IPS-18a (cell line): Measurements from ENCODE around the gene CEP170B.

Experiments used
- H3K27ac ChIP-seq: one replicate; pipeline ENCODE4 v1.5.1; 2013; ENCODE audit warnings: low read length
- H3K27me3 ChIP-seq: one replicate; pipeline ENCODE4 v1.6.1; 2013; ENCODE audit warnings: mild to moderate bottlenecking, low read length; ENCODE audit not compliant: control insufficient read depth, insufficient read depth
- H3K36me3 ChIP-seq: one replicate; pipeline ENCODE4 v1.6.1; 2013; ENCODE audit warnings: low read depth, low read length; ENCODE audit not compliant: control insufficient read depth
- H3K4me1 ChIP-seq: one replicate; pipeline ENCODE4 v1.6.1; 2013; ENCODE audit warnings: low read depth, low read length; ENCODE audit not compliant: control insufficient read depth
- H3K4me3 ChIP-seq: one replicate; pipeline ENCODE4 v1.5.1; 2013; ENCODE audit warnings: low read length
- H3K9ac ChIP-seq: one replicate; pipeline ENCODE4 v1.6.1; 2013; ENCODE audit warnings: mild to moderate bottlenecking, low read length, moderate library complexity
- H3K9me3 ChIP-seq: one replicate; pipeline ENCODE4 v1.6.1; 2013; ENCODE audit warnings: low read depth, low read length; ENCODE audit not compliant: control insufficient read depth

The CEP170B gene

DNA sequence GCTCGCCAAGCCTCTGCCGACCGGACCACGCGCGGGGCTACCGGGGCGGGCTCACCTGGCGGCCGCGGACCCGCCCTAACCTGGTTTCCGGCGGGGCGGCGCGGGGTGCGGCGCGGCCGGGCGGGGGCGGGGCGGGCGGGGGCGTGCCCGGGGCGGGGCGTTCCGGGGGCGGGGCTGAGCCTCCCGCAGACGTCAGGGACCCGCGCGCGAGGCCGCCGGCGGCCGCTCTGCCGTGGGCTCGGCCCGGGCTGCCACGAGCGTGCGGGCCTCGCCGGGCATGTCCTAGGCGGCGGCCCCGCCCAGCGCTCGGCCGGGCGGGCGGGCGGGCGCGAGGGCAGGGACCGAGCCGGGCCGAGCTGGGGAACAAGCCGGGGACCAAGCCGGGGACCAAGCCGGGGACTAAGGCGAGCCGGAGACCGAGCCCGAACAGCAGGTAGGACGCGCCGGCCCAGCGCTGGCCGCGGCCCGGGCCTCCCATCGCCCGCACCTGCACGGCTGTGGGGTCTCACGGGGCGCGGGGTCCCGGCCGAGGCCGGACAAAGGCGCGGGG is at the start of gene CEP170B:
TSS of gene CEP170B (plus strand) at position 188 of the 550 bp plus-strand sequence. CDS start 3,183 bp downstream, outside the sequence.
- peaks cover 28% of the 10 kb centered on the region for H3K27me3 ChIP-seq
- H3K36me3 ChIP-seq: peaks cover 5% of the 10 kb centered on the region
- H3K4me1 ChIP-seq: no peaks in the 10 kb centered on the region
- H3K4me3 ChIP-seq: peak within 1 kb of the TSS; percentile 77
- H3K27ac ChIP-seq: no peak within 1 kb of the TSS
- peak within 1 kb of the TSS; percentile 79 for H3K9ac ChIP-seq
- no peaks in the 10 kb centered on the region for H3K9me3 ChIP-seq

DNA sequence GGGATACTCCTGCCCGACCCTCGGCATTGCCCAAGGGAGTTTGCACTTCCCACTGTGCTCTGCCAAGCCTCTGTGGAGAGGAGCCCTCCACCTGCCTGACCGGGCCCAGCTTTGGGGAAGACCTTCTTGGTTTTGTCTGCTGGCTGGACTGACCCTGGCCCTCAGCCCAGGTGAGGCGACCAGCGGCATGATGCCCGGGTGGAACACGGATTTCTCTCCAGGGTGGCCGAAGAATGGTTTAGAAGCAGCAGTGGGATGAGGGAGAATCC is 48.5 kb upstream of the CEP170B start:
- Histone ChIP-seq H3K4me3 (peak overlapping the region; percentile 93), H3K36me3 (no peaks in the 10 kb centered on the region), H3K9ac (peak overlapping the region; percentile 87), H3K4me1 (peaks cover 3% of the 10 kb centered on the region), H3K9me3 (no peaks in the 10 kb centered on the region), H3K27ac (peak overlapping the region; percentile 31), H3K27me3 (peaks cover 9% of the 10 kb centered on the region)

DNA sequence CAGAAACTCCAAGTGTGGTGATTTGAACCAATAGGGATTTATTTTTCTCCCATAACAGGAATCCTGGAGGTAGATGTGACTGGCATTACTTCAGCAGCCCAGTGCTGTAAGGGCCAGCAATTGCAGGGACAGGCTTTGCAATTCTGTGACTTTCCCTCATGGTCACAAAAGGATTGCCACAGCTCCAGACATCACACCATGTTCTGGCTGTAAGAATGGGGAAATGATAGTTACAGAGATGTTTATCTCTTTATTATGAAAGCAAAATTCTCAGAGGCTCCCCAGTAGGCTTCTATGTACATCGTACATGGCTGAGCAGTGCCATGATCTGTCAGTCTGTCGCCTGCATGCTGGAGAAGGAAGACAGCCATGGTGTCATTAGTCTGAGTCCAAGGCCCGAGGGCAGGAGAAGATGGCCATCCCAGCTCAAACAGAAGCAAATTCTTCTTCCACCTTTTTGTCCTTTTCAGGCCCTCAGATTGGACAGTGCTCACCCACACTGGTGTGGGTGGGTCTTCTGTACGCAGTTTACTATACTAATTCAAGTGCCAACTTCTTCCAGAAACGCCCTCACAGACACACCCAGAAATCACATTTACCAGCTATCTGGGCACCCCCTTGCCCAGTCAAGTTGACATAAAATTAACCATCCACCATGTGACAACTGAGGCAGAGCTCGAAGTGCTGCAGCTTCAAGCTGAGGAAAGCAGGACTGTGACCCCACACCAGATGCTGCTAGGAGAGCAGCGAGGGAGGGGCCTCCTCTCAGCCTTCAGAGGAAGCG is 46.9 kb upstream of the CEP170B start:
- Histone ChIP-seq H3K36me3 (no peaks in the 10 kb centered on the region), H3K4me3 (no peak overlapping the region), H3K9me3 (no peaks in the 10 kb centered on the region), H3K27ac (no peak overlapping the region), H3K4me1 (peaks cover 3% of the 10 kb centered on the region), H3K9ac (no peak overlapping the region), H3K27me3 (peaks cover 9% of the 10 kb centered on the region)

DNA sequence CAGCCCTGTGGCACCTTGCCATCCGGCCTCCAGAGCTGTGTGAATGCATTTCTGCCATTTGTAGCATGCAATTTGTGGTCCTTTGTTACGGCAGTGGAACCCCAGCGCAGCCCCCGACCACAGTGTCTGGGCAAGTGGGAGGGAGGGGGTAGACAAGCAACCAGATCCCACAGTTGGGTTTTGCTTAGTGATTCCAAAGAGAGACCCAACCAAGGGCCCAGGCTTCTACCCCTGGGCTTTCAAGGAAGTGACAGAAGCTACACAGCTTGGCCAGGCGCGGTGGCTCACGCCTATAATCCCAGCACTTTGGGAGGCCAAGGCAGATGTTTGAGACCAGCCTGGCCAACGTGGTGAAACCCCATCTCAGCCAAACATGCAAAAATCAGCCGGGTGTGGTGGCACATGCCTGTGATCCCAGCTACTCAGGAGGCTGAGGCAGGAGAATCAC is 46.3 kb upstream of the CEP170B start:
- Histone ChIP-seq H3K4me1 (peaks cover 3% of the 10 kb centered on the region), H3K4me3 (no peak overlapping the region), H3K9me3 (no peaks in the 10 kb centered on the region), H3K9ac (no peak overlapping the region), H3K27ac (no peak overlapping the region), H3K27me3 (peaks cover 9% of the 10 kb centered on the region), H3K36me3 (no peaks in the 10 kb centered on the region)

DNA sequence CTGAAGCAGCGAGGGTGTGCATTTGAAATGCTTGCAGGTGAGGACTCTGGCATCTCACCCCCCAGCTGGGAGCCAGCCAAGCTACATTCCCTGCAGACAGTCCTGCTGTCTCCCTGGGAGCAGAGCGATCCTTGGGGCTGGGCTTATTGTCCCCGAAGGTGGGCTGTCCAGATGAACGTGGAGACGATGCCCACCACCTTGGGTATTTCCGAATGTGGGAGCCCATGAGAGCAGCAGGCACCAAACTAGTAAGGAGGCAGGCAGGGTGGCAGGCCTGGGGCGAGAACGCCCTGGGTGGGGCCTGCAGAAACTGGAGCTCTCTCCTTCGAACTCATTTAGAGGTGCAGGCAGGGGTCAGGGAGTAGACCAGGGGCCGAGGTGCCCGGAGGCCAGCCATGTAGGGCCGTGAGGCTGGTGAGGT is 45.7 kb upstream of the CEP170B start:
- no peaks in the 10 kb centered on the region for H3K36me3 ChIP-seq
- peaks cover 13% of the 10 kb centered on the region for H3K27me3 ChIP-seq
- H3K27ac ChIP-seq: no peak overlapping the region
- no peaks in the 10 kb centered on the region for H3K9me3 ChIP-seq
- H3K9ac ChIP-seq: no peak overlapping the region
- H3K4me3 ChIP-seq: no peak overlapping the region
- H3K4me1 ChIP-seq: peaks cover 3% of the 10 kb centered on the region

DNA sequence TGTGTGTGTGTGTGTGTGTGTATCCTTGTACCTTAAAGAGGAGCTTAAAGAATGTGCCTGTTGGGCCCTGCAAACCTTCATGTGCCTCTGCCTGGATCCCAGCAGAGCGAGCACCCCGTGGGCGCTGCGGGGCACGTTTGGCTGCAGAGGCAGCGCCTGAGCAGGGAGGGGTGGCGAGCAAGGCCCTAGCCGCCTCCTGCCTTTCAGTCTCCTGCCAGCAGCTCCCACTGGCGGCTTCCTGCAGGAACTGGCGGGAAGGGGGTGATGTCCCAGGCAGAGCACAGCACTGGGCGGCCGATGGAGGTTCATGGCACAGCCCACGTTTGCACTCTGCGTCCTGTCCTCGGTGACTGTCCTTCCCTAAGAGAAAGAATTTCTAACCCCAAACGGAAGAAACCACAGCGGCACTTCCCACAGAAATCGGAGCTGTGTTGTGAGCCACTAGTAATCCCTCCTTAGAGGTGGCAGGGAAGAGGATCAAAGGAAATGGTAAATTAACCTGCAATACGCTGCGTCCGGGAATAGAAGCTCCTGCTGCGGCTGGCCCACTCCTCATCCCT is 44.3 kb upstream of the CEP170B start:
- no peaks in the 10 kb centered on the region for H3K9me3 ChIP-seq
- H3K27ac ChIP-seq: no peak overlapping the region
- H3K9ac ChIP-seq: no peak overlapping the region
- H3K36me3 ChIP-seq: no peaks in the 10 kb centered on the region
- no peak overlapping the region for H3K4me3 ChIP-seq
- peaks cover 3% of the 10 kb centered on the region for H3K4me1 ChIP-seq
- H3K27me3 ChIP-seq: peaks cover 27% of the 10 kb centered on the region

DNA sequence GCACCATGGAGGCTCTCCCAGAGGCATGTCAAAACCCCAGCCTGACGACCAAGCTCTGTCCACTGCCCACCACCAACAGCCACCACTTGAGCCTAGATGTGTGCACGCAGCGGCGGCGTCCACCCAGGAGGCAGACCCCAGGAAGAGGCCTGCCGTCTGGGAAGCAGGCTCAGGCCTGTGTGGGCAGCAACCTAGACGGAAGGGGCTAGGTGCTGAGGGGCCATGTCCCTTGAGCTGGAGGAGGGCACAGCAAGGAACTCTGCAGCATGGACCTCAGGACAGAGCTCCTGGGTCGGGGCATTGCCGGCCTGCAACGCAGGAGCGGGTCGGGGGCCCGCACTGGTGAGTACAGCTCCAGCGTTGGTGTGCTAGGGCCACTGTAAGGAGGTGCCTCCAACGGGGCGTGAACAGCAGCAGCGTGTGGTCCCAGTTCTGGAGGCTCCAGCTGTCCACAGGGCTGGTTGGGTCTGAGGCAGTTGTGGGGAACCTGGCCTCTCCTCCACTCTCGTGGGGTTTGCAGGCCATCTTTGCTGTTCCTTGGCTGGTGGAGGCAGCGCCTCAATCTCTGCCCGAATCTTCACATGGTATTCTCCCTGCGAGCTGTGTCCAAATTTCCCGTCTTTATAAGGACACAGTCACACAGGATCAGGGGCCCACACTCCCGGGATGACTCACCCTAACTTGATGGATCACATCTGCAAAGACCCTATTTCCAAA is 43.7 kb upstream of the CEP170B start:
- no peak overlapping the region for H3K27ac ChIP-seq
- H3K9me3 ChIP-seq: no peaks in the 10 kb centered on the region
- H3K27me3 ChIP-seq: peaks cover 27% of the 10 kb centered on the region
- H3K4me3 ChIP-seq: no peak overlapping the region
- no peak overlapping the region for H3K9ac ChIP-seq
- peaks cover 3% of the 10 kb centered on the region for H3K4me1 ChIP-seq
- H3K36me3 ChIP-seq: no peaks in the 10 kb centered on the region

DNA sequence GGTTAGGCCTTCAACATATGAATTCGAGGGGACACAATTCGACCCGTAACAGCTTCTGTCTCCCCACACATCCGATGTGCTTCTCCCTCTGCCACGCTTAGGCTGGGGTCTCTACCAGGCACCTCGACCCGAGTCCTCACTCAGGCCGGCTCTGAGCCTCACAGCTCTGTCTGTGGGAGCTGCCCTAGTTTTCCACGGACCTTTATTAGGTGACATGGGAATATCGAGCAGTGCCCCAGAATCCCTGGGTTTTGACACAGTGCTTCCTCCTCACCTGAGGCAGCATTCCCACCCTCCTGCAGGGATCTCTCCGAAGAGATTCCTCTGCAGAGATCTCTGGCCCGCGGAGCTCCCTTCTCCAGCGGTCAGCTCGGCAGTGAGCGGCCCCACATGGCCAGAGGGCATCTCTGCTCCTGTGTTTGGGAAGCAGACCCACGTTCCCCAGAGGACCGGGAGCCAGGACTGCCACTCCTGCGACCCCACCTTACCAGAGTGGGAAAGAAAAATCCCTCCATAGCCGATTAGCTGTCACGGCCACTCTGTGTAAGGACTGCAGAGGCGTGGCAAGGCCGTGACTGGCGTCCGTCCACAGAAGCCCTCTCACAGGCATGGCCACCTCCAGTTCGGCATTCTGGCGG is 43.0 kb upstream of the CEP170B start:
- no peaks in the 10 kb centered on the region for H3K36me3 ChIP-seq
- no peak overlapping the region for H3K4me3 ChIP-seq
- no peaks in the 10 kb centered on the region for H3K9me3 ChIP-seq
- peaks cover 22% of the 10 kb centered on the region for H3K27me3 ChIP-seq
- H3K4me1 ChIP-seq: no peaks in the 10 kb centered on the region
- H3K9ac ChIP-seq: no peak overlapping the region
- no peak overlapping the region for H3K27ac ChIP-seq

DNA sequence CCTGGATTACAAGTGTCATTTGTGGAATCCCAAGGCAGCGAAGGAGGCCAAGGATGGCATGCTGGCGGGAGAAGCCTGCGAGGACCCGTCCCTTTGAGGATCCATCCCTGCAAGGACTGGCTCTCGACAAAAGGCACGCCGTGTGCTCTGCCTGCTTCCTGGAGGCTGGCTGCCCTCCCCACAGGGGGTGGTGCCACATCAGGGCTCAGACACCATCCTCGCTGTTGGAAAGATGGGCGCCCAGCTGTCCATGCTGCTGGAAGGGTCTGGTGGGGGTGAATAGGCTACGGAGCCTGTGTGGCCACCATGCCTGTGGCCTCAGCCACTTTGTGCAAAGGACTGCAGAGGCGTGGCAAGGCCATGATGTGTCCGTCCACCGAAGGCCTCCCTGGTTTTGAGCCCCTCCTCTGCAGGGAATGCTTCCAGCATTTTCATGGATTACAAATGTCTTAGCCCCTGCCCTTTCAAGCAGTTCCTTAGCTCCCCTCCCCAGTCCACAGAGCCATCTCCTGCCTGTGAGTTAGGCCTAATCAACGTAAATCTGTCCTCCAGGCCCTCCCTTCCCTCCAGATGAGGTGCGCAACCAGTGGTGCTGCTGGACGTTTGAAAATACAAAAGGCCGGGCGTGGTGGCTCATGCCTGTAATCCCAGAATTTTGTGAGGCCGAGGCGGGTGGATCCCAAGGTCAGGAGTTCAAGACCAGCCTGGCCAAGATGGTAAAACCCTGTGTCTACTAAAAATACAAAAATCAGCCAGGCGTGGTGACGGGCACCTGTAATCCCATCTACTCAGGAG is 42.0 kb upstream of the CEP170B start:
- Histone ChIP-seq H3K27me3 (peaks cover 26% of the 10 kb centered on the region), H3K27ac (no peak overlapping the region), H3K9me3 (no peaks in the 10 kb centered on the region), H3K9ac (no peak overlapping the region), H3K36me3 (no peaks in the 10 kb centered on the region), H3K4me3 (no peak overlapping the region), H3K4me1 (peaks cover 3% of the 10 kb centered on the region)

DNA sequence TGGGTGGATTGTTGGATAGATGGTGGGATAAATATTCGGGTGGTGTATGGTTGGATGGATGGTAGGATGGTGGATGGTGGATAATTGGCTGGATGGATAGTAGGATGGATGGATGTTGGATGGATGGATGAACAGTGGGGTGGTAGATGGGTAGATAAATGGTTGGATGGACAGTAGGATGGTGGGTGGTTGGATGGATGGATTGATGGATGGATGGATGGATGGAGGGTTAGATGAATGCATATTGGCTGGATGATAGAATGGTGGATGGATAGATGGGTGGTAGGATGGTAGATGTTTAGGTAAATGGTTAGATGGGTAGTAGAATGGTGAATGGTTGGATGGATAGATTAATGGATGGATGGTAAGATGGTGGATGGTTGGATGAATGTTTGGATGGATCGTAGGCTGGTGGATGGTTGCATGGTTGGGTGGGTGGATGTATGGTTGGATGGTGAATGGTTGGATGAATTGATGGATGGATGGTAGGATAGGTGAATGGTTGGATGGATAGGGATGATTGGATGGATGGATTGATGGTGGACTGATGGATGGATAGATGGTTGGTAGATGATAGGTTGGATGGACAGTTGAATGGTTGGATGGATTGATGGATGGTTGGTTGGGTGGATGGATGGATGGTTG is 40.6 kb upstream of the CEP170B start:
- H3K4me3 ChIP-seq: no peak overlapping the region
- H3K27me3 ChIP-seq: peaks cover 26% of the 10 kb centered on the region
- H3K9ac ChIP-seq: no peak overlapping the region
- no peak overlapping the region for H3K27ac ChIP-seq
- H3K9me3 ChIP-seq: no peaks in the 10 kb centered on the region
- peaks cover 3% of the 10 kb centered on the region for H3K4me1 ChIP-seq
- H3K36me3 ChIP-seq: no peaks in the 10 kb centered on the region
